ENCODE results near the gene NKAPD1. TPM values are rescaled to one million over a fixed set of nuclear protein-coding genes. Genes with fewer than 3 reads are reported as not detected.

NKAPD1 gene
- total and polyA plus RNA-seq, 2 donors (not counting 1 experiment from before 2014, with no cell fraction given): 25.8 to 27.5 TPM

- Histone ChIP-seq H3K9ac (ENCODE audit: insufficient read depth, low read length) (no peak overlapping the region), H3K9me3 (ENCODE audit: control insufficient read depth, insufficient read depth, low read depth, low read length) (no peaks in the 10 kb centered on the region), H3K27me3 (ENCODE audit: control insufficient read depth, insufficient read depth, low read length) (no peaks in the 10 kb centered on the region), H3K4me2 (ENCODE audit: extremely low read depth, insufficient read depth, low read length) (no peak overlapping the region), H3K36me3 (ENCODE audit: control insufficient read depth, insufficient read depth, low read length) (no peaks in the 10 kb centered on the region), H3K4me3 (replicated peaks in 1 of 4; ENCODE audit: control extremely low read depth in 1 of 4, insufficient read depth in 1 of 4, low read depth in 3 of 4, low read length in 4 of 4) (no peak overlapping the region), H3K27ac (ENCODE audit: insufficient read depth, low read length) (no peak overlapping the region), H2AFZ (ENCODE audit: low read length) (no peak overlapping the region), H3K79me2 (ENCODE audit: control insufficient read depth, insufficient read depth, low read length) (no peaks in the 10 kb centered on the region), H3K4me1 (ENCODE audit: control insufficient read depth, extremely low read depth, insufficient read depth, low read length) (peaks cover 5% of the 10 kb centered on the region), H4K20me1 (ENCODE audit: control insufficient read depth, extremely low read depth, insufficient read depth, low read length) (no peaks in the 10 kb centered on the region)
- no peak for DNase-seq (ENCODE audit: low read depth in 2 of 2)
- TF ChIP-seq EZH2 (IDR thresholded peaks at IDR 0.05; ENCODE audit: low read length, missing control alignments) (no peak), CTCF (conservative IDR thresholded peaks at IDR 0.05 in 1 of 2, IDR thresholded peaks at IDR 0.05 in 1 of 2; ENCODE audit: low read depth in 1 of 2, low read length in 2 of 2) (no peak)
Observed at GRCh38 chr11:112129656-112130055, 55.6 kb downstream of the NKAPD1 start.

GRCh38 chr11:112132737-112133136 lies 58.6 kb downstream of the NKAPD1 start:
- Histone ChIP-seq H3K79me2 (ENCODE audit: control insufficient read depth, insufficient read depth, low read length) (no peaks in the 10 kb centered on the region), H3K4me1 (ENCODE audit: control insufficient read depth, extremely low read depth, insufficient read depth, low read length) (peaks cover 5% of the 10 kb centered on the region), H3K27me3 (ENCODE audit: control insufficient read depth, insufficient read depth, low read length) (no peaks in the 10 kb centered on the region), H3K4me2 (ENCODE audit: extremely low read depth, insufficient read depth, low read length) (no peak overlapping the region), H3K27ac (ENCODE audit: insufficient read depth, low read length) (no peak overlapping the region), H3K9ac (ENCODE audit: insufficient read depth, low read length) (no peak overlapping the region), H3K4me3 (replicated peaks in 1 of 4; ENCODE audit: control extremely low read depth in 1 of 4, insufficient read depth in 1 of 4, low read depth in 3 of 4, low read length in 4 of 4) (no peak overlapping the region), H3K36me3 (ENCODE audit: control insufficient read depth, insufficient read depth, low read length) (no peaks in the 10 kb centered on the region), H2AFZ (ENCODE audit: low read length) (no peak overlapping the region), H3K9me3 (ENCODE audit: control insufficient read depth, insufficient read depth, low read depth, low read length) (no peaks in the 10 kb centered on the region), H4K20me1 (ENCODE audit: control insufficient read depth, extremely low read depth, insufficient read depth, low read length) (no peaks in the 10 kb centered on the region)
- no peak for DNase-seq (ENCODE audit: low read depth in 2 of 2)
- no peak for TF ChIP-seq EZH2 (IDR thresholded peaks at IDR 0.05; ENCODE audit: low read length, missing control alignments)

GRCh38 chr11:112134473-112134872 lies 60.4 kb downstream of the NKAPD1 start:
- Histone ChIP-seq H4K20me1 (ENCODE audit: control insufficient read depth, extremely low read depth, insufficient read depth, low read length) (no peaks in the 10 kb centered on the region), H3K27me3 (ENCODE audit: control insufficient read depth, insufficient read depth, low read length) (no peaks in the 10 kb centered on the region), H3K36me3 (ENCODE audit: control insufficient read depth, insufficient read depth, low read length) (no peaks in the 10 kb centered on the region), H3K4me3 (replicated peaks in 1 of 4; ENCODE audit: control extremely low read depth in 1 of 4, insufficient read depth in 1 of 4, low read depth in 3 of 4, low read length in 4 of 4) (no peak overlapping the region), H3K9ac (ENCODE audit: insufficient read depth, low read length) (no peak overlapping the region), H3K4me1 (ENCODE audit: control insufficient read depth, extremely low read depth, insufficient read depth, low read length) (no peaks in the 10 kb centered on the region), H3K27ac (ENCODE audit: insufficient read depth, low read length) (no peak overlapping the region), H3K4me2 (ENCODE audit: extremely low read depth, insufficient read depth, low read length) (no peak overlapping the region), H2AFZ (ENCODE audit: low read length) (no peak overlapping the region), H3K79me2 (ENCODE audit: control insufficient read depth, insufficient read depth, low read length) (no peaks in the 10 kb centered on the region), H3K9me3 (ENCODE audit: control insufficient read depth, insufficient read depth, low read depth, low read length) (no peaks in the 10 kb centered on the region)
- TF ChIP-seq EZH2 (IDR thresholded peaks at IDR 0.05; ENCODE audit: low read length, missing control alignments) (no peak), CTCF (conservative IDR thresholded peaks at IDR 0.05 in 1 of 2, IDR thresholded peaks at IDR 0.05 in 1 of 2; ENCODE audit: low read depth in 1 of 2, low read length in 2 of 2) (no peak)
- no peak for DNase-seq (ENCODE audit: low read depth in 2 of 2)

Other genes starting within 250 kb of the NKAPD1 start
- gene ALG9, start 202.7 kb upstream of the NKAPD1 start, total RNA-seq: 26.5 and 30.9 TPM in 2 replicates
- gene ALG9, start 202.7 kb upstream of the NKAPD1 start, polyA plus RNA-seq: 33.4 and 43.8 TPM in 2 replicates
- 1.8 and 2.6 TPM in 2 replicates for gene FDXACB1, start 195.1 kb upstream of the NKAPD1 start, total RNA-seq
- gene FDXACB1, start 195.1 kb upstream of the NKAPD1 start, polyA plus RNA-seq: 1.7 and 3.4 TPM in 2 replicates
- gene CFAP68, start 194.8 kb upstream of the NKAPD1 start, total RNA-seq: 16.9 and 19.3 TPM in 2 replicates
- 21.1 and 23.0 TPM in 2 replicates for gene CFAP68, start 194.8 kb upstream of the NKAPD1 start, polyA plus RNA-seq
- 28.5 and 51.2 TPM in 2 replicates for gene CRYAB, start 162.5 kb upstream of the NKAPD1 start, total RNA-seq
- 30.0 and 48.1 TPM in 2 replicates for gene CRYAB, start 162.5 kb upstream of the NKAPD1 start, polyA plus RNA-seq
- 2.1 and 2.8 TPM in 2 replicates for gene HSPB2, start 161.6 kb upstream of the NKAPD1 start, total RNA-seq
- 0.94 and 2.5 TPM in 2 replicates for gene HSPB2, start 161.6 kb upstream of the NKAPD1 start, polyA plus RNA-seq
- 0.51 and 0.99 TPM in 2 replicates for gene C11orf52, start 155.4 kb upstream of the NKAPD1 start, total RNA-seq
- 0.32 and 1.3 TPM in 2 replicates for gene C11orf52, start 155.4 kb upstream of the NKAPD1 start, polyA plus RNA-seq
- gene DIXDC1, start 137.0 kb upstream of the NKAPD1 start, total RNA-seq: 18.2 and 19.8 TPM in 2 replicates
- gene DIXDC1, start 137.0 kb upstream of the NKAPD1 start, polyA plus RNA-seq: 8.4 and 14.3 TPM in 2 replicates
- 26.2 and 33.9 TPM in 2 replicates for gene DLAT, start 48.9 kb upstream of the NKAPD1 start, total RNA-seq
- 37.8 and 48.8 TPM in 2 replicates for gene DLAT, start 48.9 kb upstream of the NKAPD1 start, polyA plus RNA-seq
- gene PIH1D2, start 282 bp upstream of the NKAPD1 start, total RNA-seq: 1.5 TPM in 2 replicates
- 1.7 and 1.9 TPM in 2 replicates for gene PIH1D2, start 282 bp upstream of the NKAPD1 start, polyA plus RNA-seq
- gene TIMM8B, start 12.5 kb downstream of the NKAPD1 start, total RNA-seq: 46.7 and 55.3 TPM in 2 replicates
- 61.7 and 75.3 TPM in 2 replicates for gene TIMM8B, start 12.5 kb downstream of the NKAPD1 start, polyA plus RNA-seq
- gene SDHD, start 12.6 kb downstream of the NKAPD1 start, total RNA-seq: 186 and 203 TPM in 2 replicates
- 148 and 176 TPM in 2 replicates for gene SDHD, start 12.6 kb downstream of the NKAPD1 start, polyA plus RNA-seq
- 0.17 and 0.26 TPM in 2 replicates for gene IL18, start 89.8 kb downstream of the NKAPD1 start, total RNA-seq
- 0.23 and 0.77 TPM in 2 replicates for gene IL18, start 89.8 kb downstream of the NKAPD1 start, polyA plus RNA-seq
- gene TEX12, start 93.1 kb downstream of the NKAPD1 start, total RNA-seq: 0.17 TPM in 1 of 2 replicates, not detected in the other
- 0.09 TPM in 1 of 2 replicates, not detected in the other for gene TEX12, start 93.1 kb downstream of the NKAPD1 start, polyA plus RNA-seq
- gene BCO2, start 101.2 kb downstream of the NKAPD1 start, total RNA-seq: 1.0 and 2.1 TPM in 2 replicates
- gene BCO2, start 101.2 kb downstream of the NKAPD1 start, polyA plus RNA-seq: 0.36 and 0.42 TPM in 2 replicates
- gene PTS, start 152.1 kb downstream of the NKAPD1 start, total RNA-seq: 47.5 and 69.0 TPM in 2 replicates
- gene PTS, start 152.1 kb downstream of the NKAPD1 start, polyA plus RNA-seq: 47.4 and 51.6 TPM in 2 replicates
- gene PLET1, start 186.6 kb downstream of the NKAPD1 start, total RNA-seq: not detected in 2 replicates
- gene PLET1, start 186.6 kb downstream of the NKAPD1 start, polyA plus RNA-seq: not detected in 2 replicates

All from fibroblast of lung (primary cell).